ENCODE measurements around the gene RAVER1. TPM values are rescaled to one million over a fixed set of nuclear protein-coding genes. Genes with fewer than 3 reads are reported as not detected.
"Not testable (repeated sequence)": the region's sequence is repeated elsewhere in the genome, so short reads cannot be mapped to it uniquely, and the experiment has no call there.

The RAVER1 gene
- total and polyA plus RNA-seq, 2 of the 13 experiments (the other 11 are each of a cell fraction or from before 2014, with no cell fraction given), result 3.6 to 7.9 TPM

DNA sequence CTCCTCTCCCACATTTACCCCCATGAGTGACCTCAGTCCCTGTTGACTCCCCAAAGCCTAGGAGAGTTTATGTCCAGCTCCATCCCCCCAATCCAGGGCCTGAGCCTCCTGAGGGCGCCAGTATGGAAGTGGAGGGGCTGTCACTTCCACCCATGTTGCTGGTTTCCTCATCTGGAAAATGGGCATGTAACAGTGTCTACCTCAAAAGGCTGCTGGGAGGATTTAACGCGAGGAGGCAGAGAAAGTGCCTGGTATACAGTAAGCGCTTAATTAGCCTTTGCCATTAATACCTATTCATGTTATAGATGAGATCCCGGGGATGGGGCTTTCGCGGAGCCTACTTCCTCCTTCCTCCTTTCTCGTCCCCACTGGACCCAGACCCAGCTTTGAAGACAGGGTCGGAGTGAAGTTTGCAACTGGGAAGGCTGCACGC, 46.6 kb upstream of the RAVER1 start (continued):
- TF ChIP-seq PRDM4 (CRISPR knock-in tag; IDR thresholded peaks at IDR 0.05; ENCODE audit: borderline replicate concordance), result no peak
- TF ChIP-seq, protein P1, sequence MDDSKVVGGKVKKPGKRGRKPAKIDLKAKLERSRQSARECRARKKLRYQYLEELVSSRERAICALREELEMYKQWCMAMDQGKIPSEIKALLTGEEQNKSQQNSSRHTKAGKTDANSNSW (CRISPR knock-in tag; IDR thresholded peaks at IDR 0.05; ENCODE audit: borderline replicate concordance), result no peak
- TF ChIP-seq, protein P2, sequence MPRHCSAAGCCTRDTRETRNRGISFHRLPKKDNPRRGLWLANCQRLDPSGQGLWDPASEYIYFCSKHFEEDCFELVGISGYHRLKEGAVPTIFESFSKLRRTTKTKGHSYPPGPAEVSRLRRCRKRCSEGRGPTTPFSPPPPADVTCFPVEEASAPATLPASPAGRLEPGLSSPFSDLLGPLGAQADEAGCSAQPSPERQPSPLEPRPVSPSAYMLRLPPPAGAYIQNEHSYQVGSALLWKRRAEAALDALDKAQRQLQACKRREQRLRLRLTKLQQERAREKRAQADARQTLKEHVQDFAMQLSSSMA (CRISPR knock-in tag; IDR thresholded peaks at IDR 0.05), result 0 out of 2 replicates have a peak, but pooled peaks have one; percentile 38

- Histone ChIP-seq H3K4me1 (ENCODE audit: insufficient read depth, low read length) (peaks cover 21% of the 10 kb centered on the region), H3K27me3 (ENCODE audit: control insufficient read depth in 1 of 2, insufficient read depth in 2 of 2, low read length in 2 of 2) (no peaks in the 10 kb centered on the region; a peak in 1 of 5 replicates), H3K4me2 (ENCODE audit: low read depth, low read length) (no peak overlapping the region), H3K79me2 (ENCODE audit: insufficient read depth, low read length) (peaks cover 8% of the 10 kb centered on the region), H3K4me3 (replicated peaks in 1 of 3; ENCODE audit: insufficient read depth in 1 of 3, low read depth in 2 of 3, low read length in 3 of 3) (no peak overlapping the region), H4K20me1 (ENCODE audit: insufficient read depth, low read length) (no peaks in the 10 kb centered on the region), H3K9me3 (ENCODE audit: low read length) (no peaks in the 10 kb centered on the region), H3K27ac (ENCODE audit: extremely low read length, insufficient read depth, low read length) (no peak overlapping the region), H3K9ac (ENCODE audit: insufficient read depth, low read depth, low read length) (no peak overlapping the region), H2AFZ (ENCODE audit: low read length) (no peak overlapping the region), H3K36me3 (replicated peaks in 1 of 2; ENCODE audit: control insufficient read depth in 1 of 2, insufficient read depth in 2 of 2, low read length in 2 of 2) (peaks cover 5 to 9% of the 10 kb centered on the region in 2 experiments; a peak in 3 of 5 replicates)
- WGBS (ENCODE audit: low lambda C conversion rate), result 100% methylated on average over 6 of the region's 8 CpGs
- no peak for ATAC-seq
- no peak for TF ChIP-seq FOXA3 (CRISPR knock-in tag; IDR thresholded peaks at IDR 0.05)
- TF ChIP-seq, protein P3, sequence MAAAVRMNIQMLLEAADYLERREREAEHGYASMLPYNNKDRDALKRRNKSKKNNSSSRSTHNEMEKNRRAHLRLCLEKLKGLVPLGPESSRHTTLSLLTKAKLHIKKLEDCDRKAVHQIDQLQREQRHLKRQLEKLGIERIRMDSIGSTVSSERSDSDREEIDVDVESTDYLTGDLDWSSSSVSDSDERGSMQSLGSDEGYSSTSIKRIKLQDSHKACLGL (CRISPR knock-in tag; IDR thresholded peaks at IDR 0.05), result no peak
- TF ChIP-seq ZC3H13 (CRISPR knock-in tag; IDR thresholded peaks at IDR 0.05), result no peak
- TF ChIP-seq ZNF547 (CRISPR knock-in tag; IDR thresholded peaks at IDR 0.05), result no peak
- no peak for TF ChIP-seq SIX4 (CRISPR knock-in tag; IDR thresholded peaks at IDR 0.05)
- TF ChIP-seq ZKSCAN1 (IDR thresholded peaks at IDR 0.05; ENCODE audit: low read length), result no peak
- TF ChIP-seq ZKSCAN8 (CRISPR knock-in tag; IDR thresholded peaks at IDR 0.05; ENCODE audit: borderline replicate concordance), result no peak
- TF ChIP-seq CEBPG (CRISPR knock-in tag; IDR thresholded peaks at IDR 0.05), result no peak
- POLR2A ChIA-PET, result no interaction called here
- intact Hi-C loops (cut with micrococcal nuclease; ENCODE audit: unreplicated experiment) (no loop called here), in situ Hi-C loops (cut with HindIII; ENCODE audit: extremely low pct_ligation_motif_present, low pct_unique_long_range_greater_than_20kb) (no loop called here)
- no TSS peak for BruUV-seq (replicated peaks)
- no peak for DNase-seq (ENCODE audit: low spot score)
- CTCF ChIA-PET (ENCODE audit: low intra/inter-chr PET ratio, low total read pairs), result no interaction called here
- no peak for FAIRE-seq
These were observed 44.8 kb upstream of the RAVER1 start for GRCh38 chr19:10378124-10378523.

- H2AFZ ChIP-seq (ENCODE audit: low read length); FAIRE-seq; H4K20me1 ChIP-seq (ENCODE audit: insufficient read depth, low read length); H3K9ac ChIP-seq (ENCODE audit: insufficient read depth, low read depth, low read length); BruUV-seq (replicated peaks); H3K36me3 ChIP-seq (replicated peaks in 1 of 2; ENCODE audit: control insufficient read depth in 1 of 2, insufficient read depth in 2 of 2, low read length in 2 of 2); H3K27me3 ChIP-seq (ENCODE audit: control insufficient read depth in 1 of 2, insufficient read depth in 2 of 2, low read length in 2 of 2); H3K79me2 ChIP-seq (ENCODE audit: insufficient read depth, low read length); DNase-seq (ENCODE audit: low spot score); H3K27ac ChIP-seq (ENCODE audit: extremely low read length, insufficient read depth, low read length); POLR2A ChIA-PET; CTCF ChIA-PET (ENCODE audit: low intra/inter-chr PET ratio, low total read pairs); H3K4me2 ChIP-seq (ENCODE audit: low read depth, low read length); H3K4me3 ChIP-seq (replicated peaks in 1 of 3; ENCODE audit: insufficient read depth in 1 of 3, low read depth in 2 of 3, low read length in 3 of 3); in situ Hi-C loops (cut with HindIII; ENCODE audit: extremely low pct_ligation_motif_present, low pct_unique_long_range_greater_than_20kb); ATAC-seq; intact Hi-C loops (cut with micrococcal nuclease; ENCODE audit: unreplicated experiment); H3K9me3 ChIP-seq (ENCODE audit: low read length): not testable (repeated sequence)
- peaks cover 15% of the 10 kb centered on the region for H3K4me1 ChIP-seq (ENCODE audit: insufficient read depth, low read length)
- 99% methylated on average over 2 of the region's 2 CpGs for WGBS (ENCODE audit: low lambda C conversion rate)
These were observed 43.9 kb upstream of the RAVER1 start for GRCh38 chr19:10377140-10377640.

Data from HepG2 (cell line).